Ishikawa (cell line): ENCODE results near the gene ZNF682.

Experiments used
- CEBPB ChIP-seq: IDR thresholded peaks from 2 replicates; pipeline ENCODE4 v1.6.1; 2012
- EGR1 ChIP-seq: IDR thresholded peaks from 2 replicates; pipeline ENCODE4 v1.6.1; 2012
- EP300 ChIP-seq: IDR thresholded peaks from 2 replicates; pipeline ENCODE4 v1.6.1; 2012; ENCODE audit warnings: borderline replicate concordance
- FOXM1 ChIP-seq: IDR thresholded peaks from 2 replicates; pipeline ENCODE4 v1.6.1; 2012; ENCODE audit warnings: low read depth, borderline replicate concordance
- MAX ChIP-seq: IDR thresholded peaks from 2 replicates; pipeline ENCODE4 v1.6.1; 2012
- USF1 ChIP-seq: IDR thresholded peaks from 2 replicates; pipeline ENCODE4 v1.6.1; 2012
- YY1 ChIP-seq: IDR thresholded peaks from 2 replicates; pipeline ENCODE4 v1.6.1; 2012; ENCODE audit warnings: low read depth
- TF ChIP-seq, protein P1 (sequence below): IDR thresholded peaks from 2 replicates; pipeline ENCODE4 v1.6.1; 2012; ENCODE audit warnings: low read depth, mild to moderate bottlenecking

GRCh38 chr19:20038358-20039202 lies 725 bp downstream of the ZNF682 start:
- TF ChIP-seq, protein P1, sequence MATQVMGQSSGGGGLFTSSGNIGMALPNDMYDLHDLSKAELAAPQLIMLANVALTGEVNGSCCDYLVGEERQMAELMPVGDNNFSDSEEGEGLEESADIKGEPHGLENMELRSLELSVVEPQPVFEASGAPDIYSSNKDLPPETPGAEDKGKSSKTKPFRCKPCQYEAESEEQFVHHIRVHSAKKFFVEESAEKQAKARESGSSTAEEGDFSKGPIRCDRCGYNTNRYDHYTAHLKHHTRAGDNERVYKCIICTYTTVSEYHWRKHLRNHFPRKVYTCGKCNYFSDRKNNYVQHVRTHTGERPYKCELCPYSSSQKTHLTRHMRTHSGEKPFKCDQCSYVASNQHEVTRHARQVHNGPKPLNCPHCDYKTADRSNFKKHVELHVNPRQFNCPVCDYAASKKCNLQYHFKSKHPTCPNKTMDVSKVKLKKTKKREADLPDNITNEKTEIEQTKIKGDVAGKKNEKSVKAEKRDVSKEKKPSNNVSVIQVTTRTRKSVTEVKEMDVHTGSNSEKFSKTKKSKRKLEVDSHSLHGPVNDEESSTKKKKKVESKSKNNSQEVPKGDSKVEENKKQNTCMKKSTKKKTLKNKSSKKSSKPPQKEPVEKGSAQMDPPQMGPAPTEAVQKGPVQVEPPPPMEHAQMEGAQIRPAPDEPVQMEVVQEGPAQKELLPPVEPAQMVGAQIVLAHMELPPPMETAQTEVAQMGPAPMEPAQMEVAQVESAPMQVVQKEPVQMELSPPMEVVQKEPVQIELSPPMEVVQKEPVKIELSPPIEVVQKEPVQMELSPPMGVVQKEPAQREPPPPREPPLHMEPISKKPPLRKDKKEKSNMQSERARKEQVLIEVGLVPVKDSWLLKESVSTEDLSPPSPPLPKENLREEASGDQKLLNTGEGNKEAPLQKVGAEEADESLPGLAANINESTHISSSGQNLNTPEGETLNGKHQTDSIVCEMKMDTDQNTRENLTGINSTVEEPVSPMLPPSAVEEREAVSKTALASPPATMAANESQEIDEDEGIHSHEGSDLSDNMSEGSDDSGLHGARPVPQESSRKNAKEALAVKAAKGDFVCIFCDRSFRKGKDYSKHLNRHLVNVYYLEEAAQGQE = no peak
- no peak for TF ChIP-seq MAX
- no peak for TF ChIP-seq USF1
- no peak for TF ChIP-seq EP300
- no peak for TF ChIP-seq FOXM1
- no peak for TF ChIP-seq EGR1
- no peak for TF ChIP-seq YY1
- no peak for TF ChIP-seq CEBPB
